GM12878 (cell line): Measurements from ENCODE around the gene ALG3. TPM values are rescaled to one million over a fixed set of nuclear protein-coding genes. Genes with fewer than 3 reads are reported as not detected.

Source experiments
- ATAC-seq: fragments of 200-7000 bp; cut with Tn5 transposase; 3 replicates; pipeline ENCODE4 v1.9.1; 2020; ENCODE audit warnings: mild to moderate bottlenecking, moderate library complexity
- BruUV-seq: library from RNA; stranded (reverse); fragments of 400-500 nt; replicated peaks from 2 replicates; lab custom pipeline; 2021; lab: Mats Ljungman, UMichigan
- CTCF ChIA-PET: fragments of 300-600 bp; sonication (Branson Sonifier 250); formaldehyde crosslinking; extraction: SDS; loops from one replicate; lab custom pipeline; 2021; ENCODE audit warnings: inconsistent platforms; lab: Yijun Ruan, JAX
- POLR2A ChIA-PET: fragments of 350-600 bp; formaldehyde crosslinking; extraction: SDS; loops from one replicate; lab custom pipeline; 2021; ENCODE audit warnings: inconsistent platforms; lab: Charles Lee
- RAD21 ChIA-PET: fragments of 300-600 bp; sonication (Branson Sonifier 250); formaldehyde crosslinking; loops from one replicate; lab custom pipeline; 2023; ENCODE audit warnings: antibody characterized with exemption; ENCODE audit not compliant: unreplicated experiment; lab: Charles Lee
- SMC1A ChIA-PET: fragments of 300-600 bp; sonication (Branson Sonifier 250); formaldehyde crosslinking; loops from one replicate; lab custom pipeline; 2023; ENCODE audit not compliant: unreplicated experiment, uncharacterized antibody; lab: Charles Lee
- DNase-seq: peaks from one replicate; pipeline ENCODE4 v3.0.0-alpha.2; 2011; ENCODE audit warnings: low read depth, low spot score
- FAIRE-seq: peaks from 3 replicates; lab custom pipeline; 2011; peaks lifted over from hg19 to GRCh38; lab: Jason Lieb, UNC
- H2AFZ ChIP-seq: 2 replicates; pipeline ENCODE4 v1.6.0; 2011; ENCODE audit warnings: low read depth, low read length, control low read depth; ENCODE audit not compliant: control insufficient read depth
- H3K27ac ChIP-seq: 2 replicates; pipeline ENCODE4 v1.5.1; 2011; ENCODE audit warnings: control low read depth; ENCODE audit not compliant: control insufficient read depth, insufficient read depth
- H3K27me3 ChIP-seq, 2 experiments: replicated peaks in 1 of 2; 2 replicates each; pipeline versions ENCODE4 v1.6.0 to v1.6.1; 2011; ENCODE audit warnings: low read length in 1 of 2; ENCODE audit not compliant: control insufficient read depth in 2 of 2, insufficient read depth in 2 of 2
- H3K36me3 ChIP-seq, 2 experiments: 2 replicates each; pipeline ENCODE4 v1.5.1; 2011; ENCODE audit warnings: low read length in 1 of 2; ENCODE audit not compliant: control insufficient read depth in 2 of 2, insufficient read depth in 2 of 2
- H3K4me1 ChIP-seq: 2 replicates; pipeline ENCODE4 v1.6.1; 2011; ENCODE audit warnings: mild to moderate bottlenecking, low read length, moderate library complexity, mixed read lengths; ENCODE audit not compliant: control insufficient read depth, insufficient read depth
- H3K4me2 ChIP-seq: 2 replicates; pipeline ENCODE4 v1.6.0; 2011; ENCODE audit warnings: control low read depth; ENCODE audit not compliant: control insufficient read depth, insufficient read depth
- H3K4me3 ChIP-seq: fragments of 200-600 bp; sonication (generic); 2 replicates; pipeline ENCODE4 v1.5.1; 2016
- H3K79me2 ChIP-seq: 2 replicates; pipeline ENCODE4 v1.6.0; 2011; ENCODE audit warnings: low read length; ENCODE audit not compliant: control insufficient read depth, insufficient read depth
- H3K9ac ChIP-seq: 2 replicates; pipeline ENCODE4 v1.8.0; 2011; ENCODE audit warnings: low read length, control low read depth, mixed read lengths; ENCODE audit not compliant: control insufficient read depth, insufficient read depth
- H3K9me3 ChIP-seq: replicated peaks from 3 replicates; pipeline ENCODE4 v1.5.1; 2011; ENCODE audit warnings: mild to moderate bottlenecking, low read length; ENCODE audit not compliant: control insufficient read depth, insufficient read depth
- H4K20me1 ChIP-seq: 2 replicates; pipeline ENCODE4 v1.6.0; 2011; ENCODE audit not compliant: control insufficient read depth, insufficient read depth
- ASH2L ChIP-seq: fragments of 300-600, 200-600 bp; sonication (generic); IDR thresholded peaks from 2 replicates; pipeline ENCODE4 v1.6.1; 2017; ENCODE audit warnings: low read depth, mild to moderate bottlenecking, borderline replicate concordance
- CREB1 ChIP-seq: IDR thresholded peaks from 2 replicates; pipeline ENCODE4 v1.6.1; 2012; ENCODE audit warnings: low read depth, mild to moderate bottlenecking, inconsistent platforms
- CTCF ChIP-seq, 3 experiments: IDR thresholded peaks in 2 of 3; conservative IDR thresholded peaks in 1 of 3; 2 replicates each; pipeline ENCODE4 v1.5.1; 2011; ENCODE audit warnings: low read depth in 3 of 3, low read length in 3 of 3, mild to moderate bottlenecking in 3 of 3, control low read depth in 2 of 3, moderate library complexity in 2 of 3, inconsistent platforms in 1 of 3, mixed read lengths in 1 of 3; ENCODE audit not compliant: control insufficient read depth in 2 of 3, insufficient read depth in 1 of 3; ENCODE audit errors: extremely low read depth in 1 of 3
- EGR1 ChIP-seq, 2 experiments: IDR thresholded peaks; 1 replicate in 1 of 2; 2 replicates in 1 of 2; pipeline ENCODE4 v1.6.1; 2011 to 2012; ENCODE audit warnings: low read depth in 2 of 2, low read length in 2 of 2, borderline replicate concordance in 1 of 2, mild to moderate bottlenecking in 1 of 2, moderate library complexity in 1 of 2
- GABPA ChIP-seq: IDR thresholded peaks from 2 replicates; pipeline ENCODE4 v1.6.1; 2014; ENCODE audit warnings: antibody characterized with exemption, low read depth, mild to moderate bottlenecking, inconsistent platforms
- LARP7 ChIP-seq: fragments of 450-650 bp; IDR thresholded peaks from 2 replicates; pipeline ENCODE4 v1.6.1; 2017; ENCODE audit warnings: mild to moderate bottlenecking
- MEF2B ChIP-seq: fragments of 450-650 bp; IDR thresholded peaks from 2 replicates; pipeline ENCODE4 v1.6.1; 2018; ENCODE audit warnings: mild to moderate bottlenecking, moderate library complexity; ENCODE audit not compliant: partially characterized antibody, poor library complexity, severe bottlenecking
- MLLT1 ChIP-seq: fragments of 450-650 bp; IDR thresholded peaks from 2 replicates; pipeline ENCODE4 v1.6.1; 2016; ENCODE audit warnings: mild to moderate bottlenecking
- MTA3 ChIP-seq: IDR thresholded peaks from 2 replicates; pipeline ENCODE4 v1.6.1; 2012; ENCODE audit warnings: low read length, inconsistent platforms, borderline replicate concordance
- MXI1 ChIP-seq: fragments of 150-350 bp; IDR thresholded peaks from 2 replicates; pipeline ENCODE4 v1.6.1; 2011; ENCODE audit warnings: low read depth, mild to moderate bottlenecking, inconsistent platforms, low read length, improper control_type of control experiment
- NBN ChIP-seq: fragments of 450-650 bp; IDR thresholded peaks from 2 replicates; pipeline ENCODE4 v1.6.1; 2016
- NR2F1 ChIP-seq: fragments of 450-650 bp; conservative IDR thresholded peaks from 2 replicates; pipeline ENCODE4 v1.6.1; 2017; ENCODE audit warnings: mild to moderate bottlenecking
- RAD51 ChIP-seq: fragments of 450-650 bp; IDR thresholded peaks from 2 replicates; pipeline ENCODE4 v1.6.1; 2016; ENCODE audit warnings: moderate library complexity, mild to moderate bottlenecking, inconsistent platforms
- YY1 ChIP-seq: IDR thresholded peaks from 2 replicates; pipeline ENCODE4 v1.6.1; 2011; ENCODE audit warnings: low read depth, mild to moderate bottlenecking, low read length
- WGBS: methylation state at CpG from one replicate; pipeline ENCODE4 v1.1.6; 2016; ENCODE audit warnings: low lambda C conversion rate; ENCODE audit not compliant: insufficient replicate concordance, insufficient coverage; ENCODE audit errors: missing lambda C conversion rate; 5-methylcytosine and 5-hydroxymethylcytosine counted together
- in situ Hi-C: fragments of 300-500 bp; cut with MboI; formaldehyde crosslinking; loops from 9 replicates; pipeline ENCODE4 v1.14.3; 2018; ENCODE audit warnings: mixed read lengths
- intact Hi-C: fragments of 100-400 bp; cut with micrococcal nuclease; formaldehyde crosslinking; loops from one replicate; pipeline ENCODE4 v1.14.2; 2022; ENCODE audit not compliant: unreplicated experiment
- polyA plus RNA-seq, 11 experiments: library from polyadenylated mRNA; depleted of rRNA in 4 of 11; unstranded in 6 of 11; stranded (reverse) in 5 of 11; fragments of >200 nt; fragmentation: Nextera tagmentation in 4 of 11; fragmentation: Illumina TruSeq in 1 of 11; extraction: Ambion mirVana in 4 of 11; extraction: Trizol in 1 of 11; gene quantifications; 1 replicate in 1 of 11; 2 replicates in 10 of 11; pipeline versions ENCODE4 v1.2.1 to v1.2.3, GENCODE V29; 2011 to 2016; ENCODE audit warnings: inconsistent platforms in 2 of 11, missing spikeins in 2 of 11, low read depth in 1 of 11
- total RNA-seq, 4 experiments: library from RNA; depleted of rRNA in 3 of 4; stranded (reverse); fragments of >200 nt in 3 of 4; fragmentation: Illumina TruSeq in 1 of 4; extraction: Trizol in 1 of 4; gene quantifications; 2 replicates each; pipeline versions ENCODE4 v1.2.1 to v1.2.3, GENCODE V29; 2013 to 2021

Gene ALG3
- total and polyA plus RNA-seq, 10 of the 15 experiments (the other 5 are each of a cell fraction or from before 2014, with no cell fraction given), result 13.6 to 84.7 (median 39.4) TPM

GRCh38 chr3:184255291-184256039, 6.7 kb upstream of the ALG3 start (continued):
- TF ChIP-seq ASH2L (no peak), GABPA (no peak), LARP7 (no peak), MLLT1 (no peak), MTA3 (no peak)

GRCh38 chr3:184250167-184250828, 1.5 kb upstream of the ALG3 start:
- BruUV-seq, result no TSS peak
- Histone ChIP-seq H3K4me3 (peak overlapping the region; percentile 82), H3K4me2 (peak overlapping the region; percentile 100), H2AFZ (peak overlapping the region; percentile 90), H3K27me3 (no peaks in the 10 kb centered on the region), H3K79me2 (peaks cover 17% of the 10 kb centered on the region), H3K4me1 (no peaks in the 10 kb centered on the region), H3K9ac (peak overlapping the region; percentile 98), H3K27ac (peak overlapping the region; percentile 91), H3K9me3 (no peaks in the 10 kb centered on the region), H4K20me1 (no peaks in the 10 kb centered on the region), H3K36me3 (peaks cover 0 to under 1% of the 10 kb centered on the region in 2 experiments; a peak in 2 of 4 replicates)
- 16% methylated on average over 20 of the region's 20 CpGs for WGBS
- intact Hi-C loops, result loop anchor here (1.0 to 10.0 kb wide), 4 partner anchors 47 to 355 kb away; partner anchors contain the start of genes ABCC5, ABCF3 and PSMD2
- POLR2A ChIA-PET, result no interaction called here
- CTCF ChIA-PET, result interaction anchor here (0.6 to 7.1 kb wide), 22 partner anchors 8 to 670 kb away, joined by 3 to 69 read pairs (median 4); partner anchors contain the start of genes PARL and VWA5B2
- DNase-seq (peak; percentile 85), ATAC-seq (peak; percentile 88), FAIRE-seq (peak; percentile 84)
- RAD21 ChIA-PET, result interaction anchor here (1.0 to 1.5 kb wide), 6 partner anchors 23 to 366 kb away, joined by 3 to 17 read pairs (median 4); partner anchors contain the start of genes ABCC5, ABCF3 and PARL
- SMC1A ChIA-PET, result interaction anchor here (0.6 to 1.2 kb wide), 7 partner anchors 21 to 355 kb away, joined by 3 to 6 read pairs (median 3); partner anchors contain the start of gene VWA5B2
- in situ Hi-C loops, result no loop called here
- TF ChIP-seq MEF2B, result peak; percentile 31
- 0 out of 2 replicates have a peak, but pooled peaks have one; percentile 48 for TF ChIP-seq MXI1
- 0 out of 2 replicates have a peak, but pooled peaks have one; percentile 25 for TF ChIP-seq YY1
- 0 out of 2 replicates have a peak, but pooled peaks have one; percentile 12 for TF ChIP-seq NBN
- peak; percentile 23; the same call in 1 of the 2 replicates for TF ChIP-seq CREB1
- TF ChIP-seq EGR1 (IDR thresholded peaks at IDR 0.05; ENCODE audit: borderline replicate concordance in 1 of 2, low read depth in 2 of 2, low read length in 2 of 2), result no peak
- TF ChIP-seq RAD51, result no peak
- TF ChIP-seq CTCF (IDR thresholded peaks at IDR 0.05 in 2 of 3, conservative IDR thresholded peaks at IDR 0.05 in 1 of 3; ENCODE audit: control insufficient read depth in 2 of 3, extremely low read depth in 1 of 3, insufficient read depth in 1 of 3, low read depth in 3 of 3, low read length in 3 of 3), result peak; percentile 96 to 97 (median 96)
- TF ChIP-seq NR2F1, result 0 out of 2 replicates have a peak, but pooled peaks have one; percentile 27
